Amygdala (tissue), 56 donors: ENCODE data around the gene C18orf32.
"Not testable (repeated sequence)": the region's sequence is repeated elsewhere in the genome, so short reads cannot be mapped to it uniquely, and the experiment has no call there.

Experiments used
- DNase-seq, 56 donors: peaks; one replicate each; lab custom pipeline; 2025; lab: John Stamatoyannopoulos, UW

The C18orf32 gene

GRCh38 chr18:49486953-49487710 is at the start of gene C18orf32:
C18orf32 (minus strand) TSS chr18:49487234; CDS start chr18:49483748, 3,486 bp downstream.
- peak; percentile 22 to 96 (median 91) for DNase-seq

GRCh38 chr18:49534846-49535601 is 48.0 kb upstream of the C18orf32 start:
- no peak for DNase-seq

GRCh38 chr18:49531678-49532153 is 44.7 kb upstream of the C18orf32 start:
- peak in 1 of 56 donors; percentile 9 for DNase-seq

- no peak for DNase-seq
Measured at GRCh38 chr18:49529596-49529995, 42.6 kb upstream of the C18orf32 start.

DNA sequence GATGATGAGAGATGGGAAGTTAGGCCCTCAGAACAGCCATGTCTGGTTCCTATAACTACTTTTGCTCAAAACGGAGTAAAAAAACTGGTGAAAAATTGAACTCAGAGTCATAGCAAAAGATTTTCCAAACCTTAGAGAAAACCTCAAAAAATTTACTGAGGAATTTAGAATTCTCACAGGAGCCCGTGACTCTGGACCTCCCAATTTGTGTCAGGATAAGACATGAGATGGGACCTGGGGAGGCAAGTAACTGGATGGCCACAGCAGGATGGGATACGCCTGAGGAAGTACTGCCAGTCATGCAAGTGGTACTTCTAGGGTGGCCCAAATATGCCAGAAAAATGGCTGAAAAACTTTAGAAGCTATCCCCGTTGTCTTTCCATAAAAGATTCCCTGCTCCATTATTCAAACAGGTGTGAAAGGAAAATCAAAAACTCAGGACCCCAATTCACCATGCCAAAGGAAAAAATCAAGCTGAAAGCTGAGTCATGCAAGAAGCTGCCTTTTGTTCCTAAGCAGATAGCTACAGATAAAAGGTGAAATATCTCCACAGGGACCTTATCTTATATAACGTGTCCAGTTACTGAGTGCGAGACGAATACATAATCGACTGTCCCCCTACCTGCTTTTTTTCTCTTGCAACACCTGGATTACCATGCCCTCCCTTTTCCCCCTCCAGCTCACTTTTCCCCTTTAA is 40.7 kb upstream of the C18orf32 start:
- no peak for DNase-seq

GRCh38 chr18:49525981-49526380 is 38.9 kb upstream of the C18orf32 start:
- DNase-seq, result no peak

GRCh38 chr18:49524951-49525350 is 37.9 kb upstream of the C18orf32 start:
- DNase-seq, result no peak

DNA sequence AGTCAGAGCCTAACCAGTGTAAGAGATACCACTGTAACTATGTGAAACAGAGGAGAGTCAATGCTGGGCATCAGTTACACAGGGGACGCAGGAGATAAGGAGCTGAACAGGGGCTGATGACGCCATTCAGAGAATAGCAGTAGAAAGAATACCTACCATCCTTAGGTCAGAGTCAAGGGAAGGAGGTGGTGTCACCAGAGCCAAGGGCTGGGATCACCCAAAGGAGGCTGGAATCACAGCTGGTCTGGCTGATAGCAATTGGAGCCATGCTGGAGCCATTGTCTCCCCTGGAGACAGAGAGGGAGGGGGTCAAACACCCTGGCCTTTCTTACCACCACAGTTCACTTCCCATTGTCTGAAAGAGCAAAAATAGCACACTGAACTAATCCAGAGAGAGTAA is 37.3 kb upstream of the C18orf32 start:
- DNase-seq, result no peak

DNA sequence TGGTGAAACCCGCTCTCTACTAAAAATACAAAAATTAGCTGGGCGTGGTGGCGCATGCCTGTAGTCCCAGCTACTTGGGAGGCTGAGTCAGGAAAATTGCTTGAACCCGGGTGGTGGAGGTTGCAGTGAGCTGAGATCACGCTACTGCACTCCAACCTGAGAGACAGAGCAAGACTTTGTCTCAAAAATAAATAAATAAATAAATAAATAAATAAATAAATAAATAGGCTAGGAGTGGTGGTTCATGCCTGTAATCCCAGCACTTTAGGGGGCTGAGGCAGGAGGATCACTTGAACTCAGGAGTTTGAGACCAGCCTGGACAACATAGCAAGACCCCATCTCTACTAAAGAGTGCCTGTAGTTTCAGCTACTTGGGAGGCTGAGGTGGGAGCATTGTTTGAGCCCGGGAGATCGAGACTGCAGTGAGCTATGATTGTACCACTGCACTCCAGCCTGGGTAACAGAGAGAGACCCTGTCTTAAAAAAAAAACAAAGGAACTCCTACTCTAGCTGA is 36.6 kb upstream of the C18orf32 start:
- not testable (repeated sequence) for DNase-seq

DNA sequence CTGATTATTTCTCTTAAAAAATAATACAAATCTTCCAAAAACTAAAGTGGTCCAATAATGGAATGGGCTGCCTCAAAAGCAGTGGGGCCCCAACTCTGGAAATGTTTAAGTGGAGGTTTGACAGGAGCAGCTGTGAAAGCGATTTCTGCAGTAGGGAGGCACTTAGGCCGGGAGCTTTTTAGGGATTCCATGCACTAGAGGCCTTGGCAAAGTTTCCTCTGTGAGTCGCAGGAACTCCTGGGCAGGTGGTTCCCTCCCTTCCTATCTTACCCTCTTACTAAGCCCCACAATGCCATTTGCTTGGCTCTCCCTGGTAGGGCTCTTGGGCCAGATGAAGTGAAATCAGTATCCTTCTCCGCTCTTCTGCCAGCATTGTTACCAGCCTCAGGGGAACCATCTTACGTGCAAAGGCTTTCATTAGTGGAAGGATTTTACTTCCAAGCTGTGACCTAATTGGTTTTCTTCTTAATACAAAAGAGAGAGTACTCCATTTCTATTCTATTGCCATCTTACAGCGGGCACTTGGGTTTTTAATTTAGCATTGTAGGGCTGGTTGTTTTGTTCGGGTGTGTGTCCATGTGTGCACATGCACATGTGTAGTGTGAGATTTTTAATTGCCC is 34.3 kb upstream of the C18orf32 start:
- no peak for DNase-seq

DNA sequence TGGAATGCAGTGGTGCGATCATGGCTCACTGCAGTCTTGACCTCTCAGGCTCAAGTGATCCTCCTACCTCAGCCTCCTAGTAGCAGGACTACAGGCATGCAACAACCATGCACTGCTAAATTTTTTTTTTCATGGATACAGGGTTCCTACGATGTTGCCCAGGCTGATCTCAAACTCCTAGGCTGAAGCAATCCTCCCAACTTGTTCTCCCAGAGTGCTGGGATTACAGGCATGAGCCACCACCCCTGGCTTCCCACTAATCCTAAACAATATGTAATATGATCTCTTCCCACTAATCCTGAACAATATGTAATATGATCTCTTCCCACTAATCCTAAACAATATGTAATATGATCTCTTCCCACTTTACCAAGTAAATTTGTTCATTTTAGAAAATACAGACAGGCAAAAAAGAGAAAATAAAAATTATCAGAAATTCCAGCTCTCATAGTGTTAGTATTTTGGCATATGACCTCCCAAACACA is 33.7 kb upstream of the C18orf32 start:
- DNase-seq, result no peak

DNA sequence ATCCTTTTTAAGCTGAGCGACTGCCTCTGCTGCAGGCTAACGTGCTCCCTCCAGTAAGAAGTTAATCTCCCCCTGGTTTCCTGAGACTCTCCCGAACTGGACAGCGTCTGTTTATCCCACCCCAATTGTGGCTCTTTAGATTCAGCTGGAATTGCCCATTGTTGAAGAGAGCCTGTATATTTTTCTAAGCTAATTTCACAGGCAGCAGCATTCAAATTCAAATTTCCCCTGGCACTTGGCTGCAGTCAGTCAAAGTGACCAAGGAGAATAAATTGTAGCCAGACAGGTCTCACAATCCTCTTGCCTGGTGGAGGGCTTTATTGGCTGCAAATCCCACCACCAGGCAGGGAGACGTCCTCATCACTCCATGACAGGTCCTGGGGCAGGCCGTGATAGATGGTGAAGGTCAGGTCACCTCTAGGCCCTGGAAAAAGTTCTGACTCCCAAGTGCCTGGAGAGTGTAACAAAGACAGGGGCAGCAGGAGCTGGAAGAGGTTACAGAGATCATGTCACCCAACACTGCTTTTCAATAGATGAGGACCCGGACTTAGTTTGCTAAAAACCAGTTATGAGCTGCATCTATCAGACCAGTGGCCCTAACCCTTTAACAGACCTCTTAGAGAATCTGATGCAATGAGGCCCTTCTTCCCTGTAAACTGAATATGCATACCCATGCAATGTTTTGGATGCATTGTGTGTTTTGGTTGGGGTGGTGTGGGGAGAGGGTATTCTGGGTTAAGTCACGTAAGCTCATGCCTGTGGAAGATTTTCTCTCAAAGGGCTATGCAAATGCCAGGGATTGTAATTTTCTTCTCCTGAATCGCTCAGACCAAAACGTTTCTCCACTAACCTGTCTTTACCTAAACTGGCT is 32.3 kb upstream of the C18orf32 start:
- no peak for DNase-seq

- DNase-seq, result no peak
Measured at GRCh38 chr18:49517483-49517882, 30.4 kb upstream of the C18orf32 start.

- no peak for DNase-seq
Measured at GRCh38 chr18:49515516-49515915, 28.5 kb upstream of the C18orf32 start.

DNA sequence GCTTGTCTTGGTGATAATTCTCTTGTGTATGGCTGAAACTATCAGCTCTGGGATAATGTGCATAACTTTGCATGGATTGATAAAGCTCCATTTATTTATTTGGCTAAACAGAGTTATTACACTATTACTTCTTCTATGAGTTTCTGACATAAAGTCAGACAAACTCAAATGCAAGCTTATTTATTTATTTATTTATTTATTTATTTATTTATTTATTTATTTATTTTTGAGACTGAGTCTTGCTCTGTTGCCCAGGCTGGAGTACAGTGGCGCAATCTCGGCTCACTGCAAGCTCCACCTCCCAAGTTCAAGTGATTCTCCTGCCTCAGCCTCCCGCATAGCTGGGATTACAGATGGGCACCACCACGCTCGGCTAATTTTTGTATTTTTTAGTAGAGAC is 28.0 kb upstream of the C18orf32 start:
- DNase-seq, result not testable (repeated sequence)

- no peak for DNase-seq
Measured at GRCh38 chr18:49514577-49514976, 27.5 kb upstream of the C18orf32 start.

GRCh38 chr18:49512876-49513275 is 25.8 kb upstream of the C18orf32 start:
- DNase-seq, result not testable (repeated sequence)

DNA sequence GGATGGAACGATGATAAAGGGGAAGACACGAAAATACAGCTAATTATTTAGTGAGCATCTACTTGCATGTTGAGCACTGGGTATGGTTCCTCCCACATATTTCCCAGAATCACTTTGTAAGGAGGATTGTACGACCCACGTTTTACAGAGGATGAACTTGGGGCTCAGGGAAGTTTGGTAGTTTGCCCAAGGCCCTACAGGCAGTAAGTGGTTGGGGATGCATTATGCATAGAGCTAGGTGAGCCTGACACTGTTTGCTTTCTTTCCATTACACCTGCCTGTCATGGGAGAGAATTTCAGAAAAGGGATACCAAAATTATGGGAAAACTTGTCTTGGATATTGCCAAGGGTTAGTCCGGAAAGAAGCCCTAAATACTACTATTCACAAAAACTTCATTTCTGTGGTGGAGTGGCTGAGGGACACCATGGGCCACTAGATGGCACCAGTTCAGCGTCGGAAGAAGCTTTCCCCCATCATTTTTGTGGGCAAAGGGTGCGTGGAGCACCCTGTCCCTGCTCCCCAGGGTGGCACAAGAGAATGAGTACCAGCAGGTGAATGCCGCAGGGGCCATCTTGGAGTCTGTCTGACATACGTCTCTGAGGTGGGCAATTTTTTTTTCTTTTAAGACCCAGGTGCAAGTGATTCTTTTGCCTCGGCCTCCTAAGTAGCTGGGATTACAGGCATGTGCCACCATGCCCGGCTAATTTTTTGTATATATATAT is 23.5 kb upstream of the C18orf32 start:
- DNase-seq, result peak in 28 of 56 donors; percentile 1 to 59 (median 11)

- not testable (repeated sequence) for DNase-seq
Measured at GRCh38 chr18:49506438-49506837, 19.4 kb upstream of the C18orf32 start.
